GM18498 (cell line): Measurements from ENCODE around the gene METTL21C.

Experiments used
- ATAC-seq: cut with Tn5 transposase; IDR thresholded peaks from one replicate; pipeline ENCODE4 v1.9.1; 2021; ENCODE audit warnings: mild to moderate bottlenecking, moderate library complexity; ENCODE audit not compliant: unreplicated experiment

Gene METTL21C

DNA sequence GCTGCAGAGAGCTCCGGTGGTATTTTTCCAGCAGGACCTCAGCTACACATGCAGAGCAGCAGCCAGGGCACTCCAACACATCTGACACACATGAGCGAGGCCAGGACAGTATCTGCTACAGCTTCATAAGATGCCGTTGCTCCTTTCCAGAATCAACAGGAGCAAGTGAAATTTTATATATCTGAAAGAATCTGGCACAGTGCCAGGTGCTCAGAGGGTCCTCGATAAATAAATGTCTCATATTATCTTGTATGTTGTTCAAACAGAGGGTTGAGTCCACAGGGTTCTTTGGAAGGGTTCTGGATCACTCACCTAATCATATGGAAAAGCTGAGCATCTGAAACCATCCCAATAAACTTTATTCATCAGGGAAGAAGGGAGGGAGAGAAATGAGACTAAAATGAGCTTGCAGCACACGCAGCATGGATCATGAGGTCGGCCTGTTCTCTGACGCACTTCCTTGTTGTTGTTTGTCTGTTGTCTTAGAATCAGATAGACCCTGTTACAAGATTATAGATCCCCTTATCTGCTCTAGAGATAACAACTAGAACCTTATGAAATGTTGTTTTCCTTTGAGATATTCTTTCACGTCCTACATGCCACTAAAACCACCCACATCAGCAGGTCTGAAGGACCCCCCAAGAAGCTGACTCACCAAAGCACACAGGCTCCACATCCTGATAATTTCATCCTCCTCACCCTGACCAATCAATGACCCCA, 3.2 kb upstream of the METTL21C start:
- no peak for ATAC-seq

DNA sequence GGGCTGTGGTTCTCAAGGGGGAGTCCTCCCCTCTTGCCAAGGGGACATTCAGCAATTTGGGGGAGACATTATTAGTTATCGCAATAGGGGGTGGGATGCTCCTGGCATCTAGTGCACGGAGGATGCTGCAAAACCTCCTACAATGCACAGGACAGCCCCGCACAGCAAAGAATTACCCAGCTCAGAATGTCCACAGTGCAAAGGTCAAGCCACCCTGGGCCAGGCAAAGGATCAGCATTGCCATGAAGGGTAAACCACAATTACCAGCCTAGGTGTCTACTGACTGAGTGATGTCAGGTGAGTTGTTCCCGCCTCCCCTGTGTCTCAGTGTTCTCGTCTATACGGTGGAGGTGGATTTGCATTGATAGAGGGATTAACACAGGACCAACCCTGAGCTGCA, 2.4 kb upstream of the METTL21C start:
- ATAC-seq: no peak

DNA sequence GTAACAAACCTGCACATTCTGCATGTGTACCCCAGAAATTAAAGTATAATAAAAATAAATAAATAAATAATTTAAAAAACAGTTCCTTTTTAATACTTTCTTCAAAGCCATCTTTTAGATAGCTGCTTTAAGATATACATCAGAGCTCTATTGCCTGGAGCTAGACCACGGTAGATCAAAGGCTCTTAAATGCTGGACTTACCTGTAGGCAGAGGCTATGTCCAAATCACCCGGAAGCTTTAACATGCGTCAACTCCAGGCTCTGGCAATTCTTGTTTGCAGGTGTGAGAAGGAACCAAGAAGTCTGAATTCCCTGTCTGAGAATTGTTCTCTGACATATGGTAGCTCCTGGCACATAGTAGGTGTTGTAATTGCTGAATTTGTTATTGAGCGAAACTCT, 1.6 kb upstream of the METTL21C start:
- ATAC-seq: no peak

DNA sequence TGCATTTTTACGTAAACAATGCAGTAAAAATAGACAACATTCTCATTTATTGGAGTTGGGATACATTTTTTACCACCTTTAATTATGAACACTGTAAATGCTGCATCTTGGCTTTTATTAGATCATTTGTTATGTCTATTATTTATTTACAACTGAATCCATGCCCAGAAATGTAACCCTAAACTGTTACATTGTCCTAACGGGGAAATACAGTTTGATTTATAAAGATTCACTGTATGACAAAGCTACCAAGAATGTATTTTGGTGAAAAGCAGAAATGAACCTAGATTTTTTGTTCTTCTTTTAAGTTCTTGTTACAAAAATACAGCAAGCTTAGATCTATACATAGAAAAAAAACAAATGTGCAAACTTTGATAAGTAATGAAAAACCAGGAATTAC, 1.1 kb downstream of the METTL21C start:
- ATAC-seq: no peak

DNA sequence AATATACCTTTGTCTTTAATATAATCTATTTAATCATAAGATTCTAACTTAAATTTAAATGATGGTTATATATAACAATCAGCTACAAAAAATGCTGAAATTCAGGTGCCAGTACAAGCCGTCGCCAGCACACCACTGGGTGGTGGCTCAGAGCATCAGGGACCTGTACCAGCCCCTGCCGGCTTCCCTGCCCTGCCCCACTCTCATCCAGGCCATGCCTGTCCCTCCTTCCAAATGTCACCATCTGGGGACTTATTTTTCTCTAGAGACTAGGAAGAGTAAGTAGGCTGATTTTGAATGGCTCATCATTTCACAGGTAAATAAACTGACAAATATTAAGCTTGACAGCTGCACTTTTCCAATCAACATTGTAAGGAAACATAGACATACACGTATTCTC, 1.6 kb downstream of the METTL21C start:
- no peak for ATAC-seq

DNA sequence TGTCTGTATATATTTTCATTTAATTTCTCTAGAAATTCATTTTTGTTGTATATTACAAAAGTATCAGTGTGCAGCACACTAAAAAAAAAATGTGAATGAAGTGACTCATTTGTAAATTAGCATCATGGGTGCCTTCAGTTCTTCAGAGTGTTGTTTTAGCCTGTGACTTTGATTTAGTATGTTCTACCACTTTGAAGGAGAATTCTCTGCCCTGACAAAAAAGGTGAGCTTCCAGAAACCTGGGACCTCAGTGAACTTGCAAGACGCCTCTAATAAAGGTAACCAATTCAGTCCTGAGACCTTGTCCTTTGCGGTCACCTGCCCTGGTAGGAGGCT, 2.4 kb downstream of the METTL21C start:
- ATAC-seq: no peak

DNA sequence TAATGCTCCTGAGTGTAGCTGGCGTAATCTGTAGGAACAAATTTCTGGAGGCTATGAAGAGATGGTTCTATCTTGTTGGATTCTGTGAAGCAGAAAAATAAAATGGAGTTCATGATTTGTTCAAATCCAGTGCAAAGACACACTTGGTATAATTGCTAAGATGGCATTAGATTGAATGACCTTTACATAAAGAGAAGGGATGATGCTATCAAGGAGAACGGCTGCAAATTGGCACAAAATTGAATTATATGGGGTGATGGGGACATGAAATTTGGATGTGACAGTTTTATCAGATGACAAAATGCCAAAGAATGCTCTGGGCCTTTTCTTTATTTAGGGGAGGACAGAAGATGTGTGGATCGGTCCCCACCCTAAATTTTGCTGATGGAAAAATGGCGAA, 4.0 kb downstream of the METTL21C start:
- ATAC-seq: no peak

DNA sequence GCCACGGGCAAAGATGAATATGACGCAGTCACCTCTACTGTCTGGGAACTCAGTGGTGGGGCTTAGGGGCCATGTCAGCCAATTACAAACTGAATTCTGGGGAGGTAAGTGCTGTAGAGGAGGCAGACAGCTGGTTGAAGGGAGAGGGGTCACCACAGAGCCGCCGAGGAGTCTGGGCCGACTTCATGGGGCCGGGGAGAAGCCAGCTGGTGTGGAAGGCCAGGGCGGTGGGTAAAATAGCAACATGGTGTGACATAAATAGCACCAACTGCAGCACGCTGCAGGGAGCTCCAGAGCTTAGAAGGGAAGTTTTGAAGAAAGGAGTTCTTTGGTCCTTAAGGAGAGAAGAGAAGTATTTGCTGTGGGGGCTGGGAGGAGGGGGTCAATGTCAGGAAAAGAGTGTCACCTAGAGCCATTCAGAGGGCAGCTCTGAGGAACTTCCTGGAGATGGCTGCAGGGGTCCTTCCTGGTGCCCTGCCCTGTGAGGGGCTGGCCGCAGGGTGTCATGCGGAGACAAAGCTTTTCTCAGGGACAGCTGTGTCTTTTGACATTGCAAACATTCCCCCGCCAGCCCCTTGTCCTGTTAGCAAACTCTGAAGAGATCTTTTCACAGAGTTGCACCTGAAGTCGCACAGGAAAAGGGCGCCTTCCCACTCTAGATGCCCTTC, 6.4 kb downstream of the METTL21C start:
- ATAC-seq: no peak

DNA sequence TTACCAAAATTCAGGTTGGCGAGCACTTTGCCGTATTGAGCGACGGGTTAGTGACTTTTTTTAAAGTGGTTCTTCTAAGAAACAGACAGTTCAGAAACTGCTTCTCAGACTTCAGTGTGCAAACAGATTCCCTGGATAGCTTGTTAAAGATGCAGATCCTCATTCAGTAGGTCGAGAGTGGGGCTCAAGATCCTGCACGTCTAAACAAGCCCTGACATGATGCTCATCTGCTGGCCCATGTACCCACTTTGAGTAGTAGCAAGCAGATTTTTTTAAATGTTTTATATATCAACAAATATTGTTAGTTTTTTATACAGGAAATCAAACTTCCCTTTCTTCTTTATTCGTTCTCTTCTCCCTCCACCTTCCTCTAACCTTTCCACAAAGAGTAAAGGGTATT, 7.3 kb downstream of the METTL21C start:
- no peak for ATAC-seq

DNA sequence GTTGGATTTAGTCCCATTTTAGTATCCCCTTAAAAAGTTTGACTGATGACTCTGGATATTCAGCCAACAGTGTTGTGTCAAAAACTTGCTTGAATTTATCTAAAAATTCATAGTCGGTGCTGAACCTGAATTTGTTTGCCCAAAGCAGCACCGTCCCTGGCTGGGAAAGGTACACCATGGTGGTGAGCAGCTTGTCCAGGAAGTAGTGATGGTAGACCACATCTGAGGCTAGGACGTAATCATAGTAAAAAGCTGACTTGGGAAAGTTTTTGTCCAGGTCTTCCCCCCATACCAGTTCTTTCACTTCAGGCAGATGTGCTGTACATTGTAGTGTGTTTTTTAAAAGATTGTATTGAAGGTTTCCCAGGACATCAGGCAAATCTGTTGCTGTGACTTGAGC, 8.8 kb downstream of the METTL21C start:
- ATAC-seq: no peak

DNA sequence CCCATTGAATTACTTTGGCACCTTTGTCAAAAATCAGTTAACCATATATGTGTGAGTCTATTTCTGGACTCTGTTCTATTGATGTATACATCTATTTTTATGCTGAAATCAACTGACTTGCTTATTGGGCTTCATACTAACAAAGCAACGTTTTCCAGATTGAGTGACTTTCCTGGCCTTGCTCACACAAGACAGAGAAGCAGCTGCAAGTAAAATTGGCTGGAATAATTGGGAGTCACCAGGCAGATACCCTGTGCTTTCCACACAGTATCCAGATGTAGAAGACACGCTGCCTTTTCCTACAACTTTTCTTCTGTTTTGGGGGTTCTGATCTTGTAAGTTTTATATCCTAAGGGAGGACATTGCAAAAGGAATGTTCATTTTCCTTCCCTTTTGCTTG, 11.2 kb downstream of the METTL21C start:
- ATAC-seq: no peak

DNA sequence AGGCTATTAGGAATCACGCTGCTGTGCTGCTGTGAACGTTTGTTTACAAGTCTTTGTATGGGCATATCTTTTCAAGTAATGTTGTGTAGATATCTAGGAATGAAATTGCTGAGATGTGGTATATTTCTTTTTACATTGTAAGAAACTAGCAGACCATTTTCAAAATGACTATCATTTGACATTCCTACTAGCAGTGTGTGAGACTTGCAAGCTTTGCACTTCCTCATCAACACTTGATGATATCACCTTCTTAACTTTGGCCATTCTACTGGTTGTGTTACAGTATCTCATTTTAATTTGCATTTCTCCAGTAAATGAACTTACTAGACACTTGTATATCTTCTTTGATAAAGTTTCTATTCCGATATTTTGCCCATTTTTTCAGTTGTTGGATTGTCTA, 12.1 kb downstream of the METTL21C start:
- ATAC-seq: no peak

DNA sequence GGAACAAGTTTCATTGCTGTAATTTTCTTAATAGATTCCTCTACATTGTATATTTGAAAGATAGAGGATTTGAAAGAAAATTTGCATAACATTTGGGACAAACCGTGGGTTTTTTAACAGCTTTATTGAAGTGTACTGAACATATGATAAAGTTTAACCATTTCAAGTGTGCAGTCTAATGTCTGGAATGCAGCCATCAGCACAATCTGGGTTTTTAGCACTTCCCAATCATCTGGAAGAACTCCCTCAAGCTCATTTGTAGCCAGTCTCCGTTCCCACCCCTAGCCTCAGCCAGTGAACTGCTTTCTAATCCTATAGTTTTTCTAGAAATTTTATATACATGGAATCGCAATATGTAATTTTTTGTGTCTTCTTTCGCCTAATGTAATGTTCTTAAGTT, 12.6 kb downstream of the METTL21C start:
- ATAC-seq: no peak

DNA sequence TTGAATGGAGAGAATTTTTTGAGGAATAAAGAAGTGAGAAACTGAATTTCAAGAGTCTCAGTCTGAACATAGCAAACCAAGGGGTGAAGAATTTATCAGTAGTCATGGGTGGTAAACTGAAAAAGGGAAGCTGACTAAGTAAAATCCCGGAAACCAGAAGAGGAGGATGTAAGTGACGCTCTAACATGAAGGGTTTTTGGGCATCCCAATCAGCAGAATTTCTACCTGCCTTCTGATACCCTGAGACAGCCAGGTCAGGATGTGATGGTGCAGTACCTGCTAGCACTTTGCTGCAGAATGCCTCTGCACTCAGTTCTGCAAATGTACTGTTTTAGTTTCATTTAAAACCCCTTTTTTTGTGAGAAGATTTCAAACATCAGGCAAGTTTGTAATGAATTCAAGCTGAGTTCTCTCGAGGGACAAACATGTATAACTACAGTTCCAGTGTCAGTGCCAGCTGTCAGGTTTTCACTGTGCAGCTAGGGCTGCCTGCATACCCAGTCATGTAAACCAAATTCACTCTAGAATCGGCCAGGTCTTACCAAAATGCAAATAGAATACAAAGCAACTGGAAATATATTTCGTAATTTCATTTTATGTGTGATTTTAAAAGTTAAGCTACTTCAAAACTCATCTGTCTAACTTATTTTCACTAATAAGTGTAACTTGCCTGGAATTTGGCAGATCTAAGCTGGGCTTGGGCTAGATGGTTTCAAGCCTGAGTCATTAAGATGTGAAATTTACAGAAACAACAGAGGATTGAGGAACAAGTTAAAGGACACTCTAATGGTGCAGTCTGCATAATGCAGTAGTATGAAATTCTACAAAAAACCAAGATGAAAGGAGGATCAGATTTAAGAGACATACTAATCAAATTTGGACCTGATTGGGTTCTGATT, 13.8 kb downstream of the METTL21C start:
- peak; percentile 50 for ATAC-seq

DNA sequence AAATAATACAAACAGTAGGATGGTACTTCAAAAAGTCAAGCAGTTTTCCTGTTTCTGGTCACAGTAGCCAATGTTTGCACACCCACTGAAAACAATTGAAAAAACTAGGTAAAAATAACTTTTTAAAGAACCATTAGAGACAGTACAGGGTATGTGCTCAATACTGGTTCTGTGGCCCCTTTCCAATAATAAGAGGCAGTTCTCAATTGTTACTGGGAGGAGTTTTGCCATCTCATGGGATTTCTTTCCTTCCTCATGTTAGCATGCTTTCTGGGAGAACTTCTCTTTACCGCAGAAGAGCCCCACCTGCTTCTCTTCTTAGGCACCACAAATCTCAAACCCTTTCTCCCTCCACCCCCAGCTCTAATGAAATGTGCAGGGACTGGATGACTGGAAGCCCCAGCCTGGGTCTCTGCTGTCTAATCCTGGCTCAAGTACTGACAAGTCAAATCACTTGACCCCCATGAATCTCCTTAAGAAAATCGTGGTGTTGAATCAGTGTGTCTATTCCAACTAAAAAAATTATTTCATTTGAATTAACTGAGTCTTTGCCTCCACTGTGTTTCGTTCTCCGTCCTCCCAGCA, 14.6 kb downstream of the METTL21C start:
- ATAC-seq: peak; percentile 23

DNA sequence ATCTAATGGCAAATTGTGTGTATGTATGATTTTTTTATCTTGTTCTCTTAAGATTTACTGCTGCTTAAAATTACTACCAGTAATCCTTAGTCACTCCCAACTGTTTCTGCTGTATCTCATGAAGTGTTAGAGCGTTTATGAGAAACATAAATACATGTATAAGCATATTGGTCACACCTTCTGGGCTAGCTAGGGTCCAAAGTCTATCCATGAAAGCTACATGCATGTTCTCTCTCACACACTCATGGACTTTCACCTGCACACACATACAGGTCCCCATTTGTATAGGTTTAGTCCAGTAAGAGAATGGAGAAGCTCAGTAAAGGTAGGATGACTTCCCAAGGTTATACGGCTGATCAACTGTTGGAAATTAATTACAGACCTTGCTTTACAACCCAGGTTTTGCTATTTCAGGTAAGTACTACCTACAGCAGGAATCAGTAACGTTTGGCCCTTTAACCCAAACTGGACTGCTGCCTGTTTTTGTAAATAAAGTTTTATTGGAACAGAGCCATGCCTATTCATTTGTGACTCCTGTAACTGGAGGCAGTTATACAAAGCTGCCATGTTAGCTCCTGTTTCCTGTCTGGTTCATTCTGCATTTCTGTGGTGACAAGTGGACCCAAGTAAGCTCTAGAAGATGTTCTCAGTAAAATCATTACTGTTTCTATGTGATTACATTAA, 15.3 kb downstream of the METTL21C start:
- ATAC-seq: no peak

DNA sequence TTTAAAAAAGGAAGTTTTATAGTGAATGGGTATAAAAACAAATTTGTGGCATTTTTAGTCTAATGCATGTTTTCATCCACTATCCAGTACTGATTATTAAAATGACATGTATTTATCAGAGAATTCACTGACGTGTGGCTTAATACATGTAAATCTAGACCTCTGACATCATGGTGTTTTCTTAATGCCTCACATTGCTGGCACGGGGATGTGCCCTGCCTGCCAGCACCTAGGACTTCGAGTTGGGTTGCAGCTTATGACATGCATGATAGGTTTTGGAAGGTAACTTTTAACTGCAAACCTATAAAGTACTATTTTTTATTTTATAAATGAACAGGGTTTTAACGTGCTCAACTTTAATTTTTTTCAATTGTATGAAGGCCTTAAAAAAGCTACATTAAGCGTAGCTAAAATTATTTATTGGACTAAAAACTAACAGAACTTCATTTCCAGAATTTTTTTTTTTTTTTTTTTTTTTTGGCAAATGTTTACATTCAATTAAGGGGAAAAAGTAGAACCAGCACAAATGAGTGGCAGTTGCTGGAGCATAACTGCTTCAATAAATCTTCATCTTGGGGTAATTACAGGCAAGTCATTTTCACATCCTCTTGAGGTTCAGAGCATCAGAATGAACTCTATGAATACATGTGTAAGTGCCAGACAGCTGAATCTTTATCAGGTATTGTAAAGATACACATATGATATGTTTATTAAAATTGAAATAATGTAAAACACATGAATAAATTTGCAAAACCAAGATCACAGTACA, 16.3 kb downstream of the METTL21C start:
- no peak for ATAC-seq

DNA sequence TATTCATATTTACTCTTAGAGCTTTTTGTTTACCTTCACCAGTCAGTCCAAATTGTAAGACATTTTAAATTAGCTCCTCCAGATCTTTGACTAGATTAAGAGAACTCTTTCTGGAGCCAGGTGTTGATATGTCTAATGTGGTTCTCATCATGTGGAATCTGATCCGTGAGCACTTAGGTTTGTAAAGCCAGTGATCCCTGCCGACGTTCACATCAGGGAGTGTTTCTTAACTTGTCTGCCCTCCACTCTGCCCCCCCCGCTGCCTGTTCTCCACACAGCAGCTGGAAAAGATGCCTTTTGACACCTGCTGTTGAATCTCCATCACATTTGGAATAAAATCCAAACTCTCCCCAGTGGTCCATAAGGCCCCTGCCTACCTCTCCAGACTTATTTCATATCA, 17.7 kb downstream of the METTL21C start:
- ATAC-seq: no peak

DNA sequence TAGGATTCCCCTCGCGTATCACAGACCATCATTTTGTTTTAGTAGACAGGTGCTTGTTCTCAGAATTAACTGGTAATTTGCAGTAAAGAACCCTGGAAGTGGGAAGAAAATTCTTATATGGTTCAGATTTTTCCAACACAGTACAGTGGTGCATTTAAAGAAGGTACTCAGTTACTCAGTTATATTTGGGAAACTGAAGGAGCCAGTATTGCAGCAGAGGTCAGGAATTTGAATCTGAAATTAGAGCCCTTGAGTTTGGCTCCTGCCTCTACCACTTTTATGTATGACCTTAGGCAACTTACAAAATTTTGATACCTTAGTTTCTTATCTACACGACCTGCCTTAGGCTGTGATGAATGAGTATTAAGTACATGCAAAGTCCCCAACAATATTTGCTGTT, 19.7 kb downstream of the METTL21C start:
- ATAC-seq: no peak

DNA sequence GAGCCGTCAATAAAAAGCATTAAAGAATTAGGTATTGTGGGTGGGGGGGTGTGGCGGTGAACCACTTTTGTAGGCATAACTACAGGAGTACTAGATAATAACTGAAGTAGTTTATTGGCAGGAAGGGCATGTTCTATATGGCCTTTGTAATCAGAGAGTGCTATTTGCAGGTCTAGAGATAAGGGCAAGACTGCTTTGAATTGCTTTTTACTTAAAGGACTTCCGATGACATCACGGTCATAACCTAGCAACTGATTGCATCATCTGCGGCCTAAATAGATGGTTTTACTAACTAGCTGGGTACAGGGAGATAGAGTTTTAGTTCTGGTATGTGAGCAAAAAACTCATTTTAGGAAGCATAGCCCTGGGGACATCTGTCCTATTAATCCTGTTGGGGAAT, 24.7 kb downstream of the METTL21C start:
- no peak for ATAC-seq
